Measurements from ENCODE around the gene FARP2.

Gene FARP2

DNA sequence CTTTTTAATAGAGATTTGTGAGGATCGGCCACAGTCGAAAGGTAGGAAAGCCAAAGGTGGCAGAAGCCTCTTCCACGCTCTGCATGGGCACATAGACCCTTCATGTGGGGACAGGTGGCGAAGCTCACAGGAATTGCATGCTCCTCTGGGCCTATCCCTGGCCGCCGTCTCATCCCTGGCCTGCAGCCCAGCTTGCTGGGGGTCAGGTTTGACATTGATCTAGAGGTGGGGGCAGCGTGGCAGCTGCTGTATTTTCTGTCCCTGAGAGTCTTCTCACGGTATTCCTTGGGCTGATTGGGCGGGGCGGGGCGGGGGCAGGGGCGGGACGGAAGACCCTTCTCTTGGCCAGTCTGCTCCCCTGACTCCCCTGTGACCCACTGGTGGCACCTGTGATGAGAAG is 103.4 kb downstream of the FARP2 start:
- no peak for DNase-seq (ENCODE audit: low read depth)

DNA sequence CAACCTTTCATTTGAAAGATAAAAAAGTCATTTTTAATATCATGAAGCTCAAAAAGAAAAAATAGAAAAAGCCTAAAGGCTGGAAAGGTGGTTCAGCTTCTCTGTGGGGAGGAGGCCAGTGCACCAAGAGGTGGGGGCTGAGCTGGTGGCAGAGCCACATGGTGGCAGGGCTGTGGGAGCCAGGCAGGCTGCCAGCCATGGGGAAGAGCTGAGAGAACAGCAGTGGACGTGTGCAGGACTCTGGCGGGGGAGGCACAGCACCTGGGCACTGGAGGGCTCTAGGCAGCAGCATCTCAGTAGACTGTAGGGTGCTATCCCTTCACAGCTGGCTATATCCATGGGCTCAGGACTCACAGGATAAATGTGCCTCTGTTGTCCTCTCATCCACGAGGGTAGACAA is 104.5 kb downstream of the FARP2 start:
- DNase-seq (ENCODE audit: low read depth) = no peak

DNA sequence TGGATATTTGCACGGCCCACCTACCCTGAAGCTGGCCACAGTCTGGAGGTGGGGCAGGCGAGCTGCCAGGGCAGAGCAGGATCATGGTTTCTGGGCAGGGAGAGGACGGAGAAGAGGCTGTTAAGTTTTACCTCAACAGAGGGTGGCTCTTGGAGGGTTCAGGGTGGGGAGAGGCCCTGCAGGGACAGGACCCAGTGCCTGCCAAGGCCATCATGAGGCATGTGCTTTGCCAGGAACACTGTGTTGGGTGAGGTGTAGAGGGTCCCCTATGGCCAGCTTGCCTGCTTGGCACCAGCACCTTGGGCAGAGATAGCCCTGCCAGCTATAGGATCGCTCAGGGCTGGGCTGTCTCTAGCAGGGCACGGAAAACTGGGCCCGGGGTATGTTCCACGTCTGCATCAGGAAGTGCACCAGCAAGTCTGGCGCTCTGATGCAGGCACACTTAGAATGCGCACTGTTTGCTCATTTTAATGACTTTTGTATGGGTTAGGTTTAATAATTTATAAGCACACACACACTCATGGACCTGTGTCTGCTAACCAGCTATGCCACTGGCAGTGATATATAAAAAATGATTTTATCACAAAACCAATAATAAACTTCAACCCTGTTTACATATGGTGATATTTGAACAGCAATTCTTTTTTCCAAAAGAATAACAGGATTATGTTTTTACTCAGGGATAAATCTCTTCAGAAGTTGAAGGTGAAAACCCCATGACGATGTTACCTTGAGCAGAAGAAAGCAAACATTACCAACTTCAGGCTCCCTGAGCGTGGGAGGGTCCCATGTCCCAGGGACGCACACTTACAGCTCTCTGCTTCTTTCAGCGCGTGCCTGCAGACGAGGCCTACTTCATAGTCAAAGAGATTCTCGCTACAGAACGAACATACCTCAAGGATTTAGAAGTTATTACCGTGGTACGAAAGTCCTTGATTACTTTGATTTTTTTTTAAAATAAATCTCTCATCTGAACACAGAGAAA is 105.9 kb downstream of the FARP2 start:
- DNase-seq (ENCODE audit: low read depth) = no peak

DNA sequence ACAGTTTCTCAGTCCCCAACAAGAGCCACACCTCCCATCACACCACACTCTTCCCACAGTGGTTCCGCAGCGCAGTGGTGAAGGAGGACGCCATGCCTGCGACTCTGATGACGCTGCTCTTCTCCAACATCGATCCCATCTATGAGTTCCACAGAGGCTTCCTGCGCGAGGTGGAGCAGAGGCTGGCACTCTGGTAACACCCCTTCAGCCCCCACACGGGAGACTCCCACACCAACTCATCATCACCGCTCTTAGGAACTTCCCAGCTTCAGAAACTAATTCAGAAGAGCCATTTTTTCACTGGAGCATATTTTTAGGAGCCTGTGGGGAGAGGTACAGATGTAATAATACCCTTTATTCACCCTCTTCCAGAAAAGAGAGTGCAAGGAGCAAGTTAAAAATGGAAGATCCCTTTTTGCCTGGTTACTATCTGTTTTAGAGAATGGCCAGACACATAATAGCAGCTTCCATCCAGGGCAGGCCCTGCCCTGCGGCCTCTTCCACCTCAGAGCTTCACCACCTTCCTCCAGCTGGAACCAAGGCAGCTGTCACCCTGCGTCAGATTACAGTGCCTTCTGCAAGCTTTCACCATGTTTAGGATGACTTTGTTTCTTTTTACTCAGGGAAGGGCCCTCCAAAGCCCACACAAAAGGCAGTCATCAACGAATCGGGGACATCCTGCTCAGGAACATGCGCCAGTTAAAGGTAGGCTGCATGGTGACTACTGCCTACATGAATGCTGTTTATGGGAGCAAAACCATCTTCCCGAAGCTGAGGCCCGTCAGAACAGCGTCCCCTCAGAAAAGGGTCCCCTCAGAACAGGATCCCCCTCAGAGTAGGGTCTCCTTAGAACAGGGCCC is 107.4 kb downstream of the FARP2 start:
- DNase-seq (ENCODE audit: low read depth) = no peak

DNA sequence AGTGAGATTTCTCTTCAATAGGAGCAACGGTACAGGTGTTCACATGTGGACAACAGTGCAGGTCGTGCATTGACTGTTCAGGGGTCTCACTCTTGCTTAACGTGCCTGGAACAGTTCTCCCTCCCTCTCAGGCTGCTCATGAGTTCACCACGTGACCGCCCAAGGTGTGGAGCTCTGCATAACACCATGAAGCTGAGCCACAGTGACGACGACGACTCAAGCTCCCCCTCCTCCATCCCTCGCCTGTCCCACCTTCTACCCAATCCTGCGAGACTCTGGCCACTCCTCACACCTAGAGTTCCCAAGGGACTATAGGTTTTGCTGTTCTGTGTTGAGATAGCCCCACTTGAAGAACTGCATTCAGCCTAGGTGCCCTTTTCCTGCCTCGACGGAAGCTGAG is 109.5 kb downstream of the FARP2 start:
- no peak for DNase-seq (ENCODE audit: low read depth)

DNA sequence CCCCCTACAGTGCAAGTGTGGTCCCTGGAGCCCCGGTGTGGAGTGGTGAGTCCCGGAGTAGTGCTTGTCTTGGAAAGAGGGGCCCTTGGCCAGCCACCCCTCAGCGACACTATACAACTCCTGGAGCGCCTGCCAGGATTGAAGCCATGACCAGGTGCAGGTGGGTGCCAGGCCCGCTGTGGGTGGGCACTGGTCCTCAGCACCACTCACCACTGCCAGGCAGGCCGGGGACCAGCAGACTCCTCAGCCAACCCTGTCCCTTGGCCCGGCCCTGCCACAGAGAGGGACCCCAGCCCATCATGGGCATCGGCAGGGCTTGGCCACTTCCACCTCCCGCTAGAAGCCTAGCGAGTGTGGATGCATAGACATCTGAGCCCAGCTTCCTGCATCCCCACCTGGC is 110.1 kb downstream of the FARP2 start:
- DNase-seq (ENCODE audit: low read depth) = no peak

DNA sequence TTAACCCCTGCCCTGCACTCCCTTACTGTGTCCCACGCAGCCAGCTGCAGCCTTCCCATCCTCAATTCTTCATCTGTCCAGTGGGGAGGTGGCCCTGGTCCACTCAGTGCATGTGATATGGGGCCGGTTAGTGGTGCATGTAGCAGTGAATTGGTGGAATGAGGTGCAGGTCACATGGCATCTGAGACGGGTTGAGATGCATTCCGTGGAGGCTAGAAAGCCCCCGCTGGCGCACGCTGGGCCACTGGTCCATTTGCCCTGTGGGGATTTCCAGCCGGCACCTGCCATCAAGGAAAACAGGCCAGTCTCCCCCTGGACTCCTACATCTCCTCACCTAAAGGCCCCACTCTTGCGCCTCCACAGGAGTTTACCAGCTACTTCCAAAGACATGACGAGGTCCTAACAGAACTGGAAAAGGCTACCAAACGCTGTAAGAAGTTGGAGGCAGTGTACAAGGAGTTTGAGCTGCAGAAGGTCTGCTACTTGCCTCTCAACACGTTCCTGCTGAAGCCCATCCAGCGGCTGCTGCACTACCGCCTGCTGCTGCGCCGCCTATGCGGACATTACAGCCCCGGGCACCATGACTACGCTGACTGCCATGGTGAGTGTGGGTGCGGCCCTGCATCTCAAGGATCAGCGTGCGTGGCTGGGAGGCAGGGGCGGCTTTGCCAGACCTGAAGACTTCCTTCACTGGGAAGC is 111.8 kb downstream of the FARP2 start:
- DNase-seq (ENCODE audit: low read depth) = no peak

DNA sequence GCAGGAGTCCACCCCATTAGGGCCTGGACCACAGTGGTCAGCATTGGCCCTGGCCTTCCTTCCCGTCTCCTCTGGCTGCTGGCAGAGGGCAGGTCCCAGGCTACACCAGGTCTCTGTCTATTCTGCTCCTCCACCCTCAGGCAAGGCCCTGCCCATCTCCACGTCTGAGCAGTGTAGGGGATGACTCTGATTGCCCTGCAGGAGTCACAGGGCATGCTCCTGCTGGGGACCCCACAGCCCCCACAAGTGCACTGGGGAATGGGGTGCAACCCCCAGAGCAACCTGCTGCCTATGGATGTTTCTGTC is 112.3 kb downstream of the FARP2 start:
- DNase-seq (ENCODE audit: low read depth) = no peak

DNA sequence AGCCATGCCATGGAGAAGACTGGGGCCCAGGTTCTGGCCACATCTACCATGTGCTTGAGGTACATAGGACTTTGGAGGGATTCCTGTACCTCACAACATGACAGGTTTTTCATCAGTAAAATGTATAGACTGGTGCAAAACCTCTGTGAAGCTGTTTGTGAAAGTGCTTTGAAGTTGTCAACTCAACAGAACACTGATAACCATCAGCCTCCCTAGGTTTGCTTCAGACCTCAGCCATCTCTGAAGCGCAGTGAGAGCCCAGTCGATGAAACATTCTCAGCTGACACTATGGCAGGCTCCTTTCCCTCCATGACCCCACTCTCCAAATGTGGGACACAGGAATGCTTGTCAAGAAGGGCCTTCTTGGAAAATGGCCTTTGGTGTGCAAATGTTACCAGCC is 113.7 kb downstream of the FARP2 start:
- no peak for DNase-seq (ENCODE audit: low read depth)

DNA sequence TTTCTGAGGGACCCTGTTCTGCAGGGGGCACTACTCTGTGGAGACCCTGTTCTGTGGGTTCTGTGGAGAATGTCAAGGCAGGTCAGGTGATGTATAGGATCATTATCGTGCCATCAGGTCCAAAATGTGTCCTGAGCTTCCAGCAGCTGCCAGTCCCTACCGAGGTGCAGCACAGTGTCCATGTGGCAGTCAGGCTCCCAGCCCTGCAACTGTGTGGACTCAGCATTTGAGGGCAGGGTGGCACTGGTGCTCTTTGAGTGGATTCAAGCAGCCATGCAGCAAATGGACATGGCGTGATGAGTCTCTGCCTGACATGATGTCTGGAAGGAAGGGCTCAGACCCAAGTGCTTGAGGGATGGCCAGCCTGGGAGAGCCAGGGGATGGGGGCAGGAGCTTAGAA is 117.3 kb downstream of the FARP2 start:
- no peak for DNase-seq (ENCODE audit: low read depth)

DNA sequence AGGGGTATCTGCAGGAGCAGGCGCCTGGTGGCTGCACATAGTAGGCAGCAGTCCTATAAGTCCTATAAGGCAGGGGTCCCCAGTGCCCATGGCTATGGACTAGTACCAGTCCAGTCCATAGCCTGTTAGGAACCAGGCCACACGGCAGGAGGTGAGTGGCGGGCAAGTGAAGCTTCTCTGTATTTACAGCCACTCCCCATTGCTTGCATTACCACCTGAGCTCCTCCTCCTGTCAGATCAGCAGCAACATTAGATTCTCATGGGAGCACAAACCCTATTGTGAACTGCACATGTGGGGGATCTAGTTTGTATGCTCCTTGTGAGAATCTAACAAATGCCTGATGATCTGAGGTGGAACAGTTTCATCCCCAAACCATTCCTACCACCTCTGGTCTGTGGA is 119.2 kb downstream of the FARP2 start:
- no peak for DNase-seq (ENCODE audit: low read depth)

DNA sequence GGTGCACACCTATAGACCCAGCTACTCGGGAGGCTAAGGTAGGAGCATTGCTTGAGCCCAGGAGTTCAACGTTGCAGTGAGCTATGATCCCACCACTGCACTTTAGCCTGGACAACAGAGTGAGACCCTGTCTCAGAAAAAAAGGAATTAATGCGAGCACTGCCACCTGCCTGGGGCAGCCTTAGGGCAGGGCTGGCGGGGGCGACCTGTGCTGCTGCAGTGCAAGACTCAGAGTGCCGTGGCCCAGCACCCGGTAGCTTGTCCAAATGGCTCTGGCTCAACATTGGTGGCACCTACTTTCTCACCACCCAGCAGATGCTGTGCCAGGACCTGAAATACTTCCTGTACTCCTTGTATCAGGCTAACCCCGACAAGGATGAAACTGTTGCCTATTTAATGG is 122.1 kb downstream of the FARP2 start:
- DNase-seq (ENCODE audit: low read depth) = no peak

DNA sequence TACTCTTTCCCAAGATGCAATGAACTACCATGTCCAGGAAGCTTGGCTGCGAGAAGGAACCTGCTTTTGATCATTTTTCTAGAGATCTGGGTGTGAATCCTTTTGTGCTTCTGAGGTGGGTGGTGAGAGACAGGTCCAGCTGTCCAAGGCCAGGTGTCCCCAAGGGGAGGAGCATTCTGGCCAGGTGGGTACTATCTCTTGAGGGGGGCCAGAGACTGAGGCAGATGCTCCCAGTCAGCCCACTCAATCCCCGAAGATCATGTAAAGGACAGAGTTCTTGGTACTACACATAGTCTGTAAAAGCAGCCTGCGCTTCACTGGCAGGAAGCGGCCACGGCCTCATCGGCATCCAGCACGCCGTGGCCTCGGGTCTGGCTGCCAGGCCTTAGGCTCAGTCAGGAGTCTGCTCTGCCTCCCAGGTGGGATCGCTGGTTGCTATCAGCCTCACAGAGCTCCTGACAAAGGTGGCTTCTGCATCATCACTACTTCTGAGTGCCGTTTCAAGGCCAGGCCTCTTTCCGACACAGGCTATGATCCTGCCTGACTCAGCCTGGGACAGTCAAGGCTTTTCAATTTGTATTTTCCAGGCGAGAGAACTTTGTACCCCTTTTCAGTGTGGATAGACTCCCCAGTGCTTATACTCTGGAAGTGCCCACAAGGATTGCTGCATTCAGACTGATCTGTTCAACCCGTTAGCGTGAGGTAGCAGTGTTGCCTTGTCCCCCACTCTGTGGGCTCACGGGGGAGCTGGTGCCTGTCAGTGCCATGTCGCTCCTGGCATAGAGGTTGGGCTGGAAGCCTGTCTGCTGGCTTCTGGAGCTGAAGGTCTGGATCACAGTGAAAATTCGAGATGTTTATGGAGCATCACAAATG is 123.2 kb downstream of the FARP2 start:
- DNase-seq (ENCODE audit: low read depth) = no peak

DNA sequence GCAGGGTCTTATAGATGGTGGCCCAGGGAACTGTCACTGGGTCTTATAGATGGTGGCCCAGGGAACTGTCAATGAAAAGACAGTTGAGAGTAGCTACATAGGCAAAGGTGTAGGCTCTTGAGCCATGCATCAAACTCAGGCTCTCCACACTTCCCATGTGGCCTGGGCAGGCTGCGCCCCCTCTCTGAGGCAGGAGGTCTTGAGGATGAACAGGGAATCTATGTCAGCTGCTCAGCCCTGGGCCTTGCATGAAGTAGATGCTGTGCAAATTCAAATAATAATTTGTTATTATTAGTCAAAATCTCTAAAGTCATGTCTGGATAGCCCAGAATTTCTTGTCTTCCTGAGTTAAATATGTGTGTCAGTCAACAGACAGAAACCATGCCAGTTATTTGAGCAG is 125.6 kb downstream of the FARP2 start:
- DNase-seq (ENCODE audit: low read depth) = no peak

DNA sequence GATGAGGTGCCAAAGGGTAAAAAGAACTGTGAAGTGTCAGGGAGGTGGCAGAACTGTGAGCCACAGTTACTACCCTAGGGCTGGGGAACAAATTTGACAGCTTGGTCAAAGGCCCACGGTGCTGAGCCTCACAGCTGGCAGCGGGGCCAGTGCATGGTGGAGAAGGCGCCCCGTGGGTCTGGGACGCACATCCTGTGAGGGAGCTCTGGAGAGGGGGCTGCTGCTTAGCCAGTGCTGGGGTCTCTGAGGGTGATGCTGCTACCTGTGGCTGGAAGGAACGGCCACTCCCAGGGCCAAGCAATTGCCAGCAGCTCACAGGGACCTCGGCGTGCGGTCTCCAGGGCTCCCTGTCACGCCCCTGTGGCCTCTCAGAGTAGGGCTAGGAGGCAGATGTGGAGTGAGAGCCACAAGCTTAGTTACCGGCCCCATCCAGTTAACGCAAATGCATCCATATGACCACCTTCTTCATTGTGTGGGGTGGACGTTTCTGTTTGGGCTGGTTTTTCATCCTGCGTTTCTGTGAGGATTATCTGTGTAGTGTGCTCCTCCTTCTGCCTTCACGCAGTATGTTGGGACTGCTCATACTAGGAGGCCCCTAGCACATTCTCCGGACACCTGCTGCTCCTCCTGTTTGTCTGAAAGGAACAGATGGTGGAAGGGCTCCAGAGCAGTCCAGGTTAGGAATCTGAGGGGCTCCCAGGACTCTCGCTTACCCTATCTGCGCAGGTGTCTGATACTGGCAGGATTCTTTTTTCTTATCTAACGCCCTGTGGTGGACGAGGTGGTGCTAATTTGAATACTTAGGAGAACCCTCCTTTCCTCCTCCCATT is 126.3 kb downstream of the FARP2 start:
- no peak for DNase-seq (ENCODE audit: low read depth)

DNA sequence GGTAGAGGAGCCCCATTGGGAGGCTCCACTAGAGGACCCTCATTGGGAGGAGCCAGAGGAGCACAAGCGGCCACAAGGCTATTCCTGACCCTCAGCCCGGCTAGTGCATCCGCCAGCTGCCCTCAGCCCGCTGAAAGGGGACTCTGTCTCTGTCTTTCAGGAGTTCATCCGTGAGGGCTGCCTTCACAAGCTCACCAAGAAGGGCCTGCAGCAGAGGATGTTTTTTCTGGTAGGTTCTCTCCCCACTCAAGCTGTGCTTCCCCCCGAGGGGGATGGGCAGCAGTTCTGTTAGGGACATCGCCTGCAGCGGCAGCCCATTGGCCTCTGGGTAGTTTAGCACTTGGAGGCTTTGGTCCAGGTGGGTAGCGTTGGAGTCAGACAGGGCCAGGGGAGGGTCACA is 127.2 kb downstream of the FARP2 start:
- no peak for DNase-seq (ENCODE audit: low read depth)

DNA sequence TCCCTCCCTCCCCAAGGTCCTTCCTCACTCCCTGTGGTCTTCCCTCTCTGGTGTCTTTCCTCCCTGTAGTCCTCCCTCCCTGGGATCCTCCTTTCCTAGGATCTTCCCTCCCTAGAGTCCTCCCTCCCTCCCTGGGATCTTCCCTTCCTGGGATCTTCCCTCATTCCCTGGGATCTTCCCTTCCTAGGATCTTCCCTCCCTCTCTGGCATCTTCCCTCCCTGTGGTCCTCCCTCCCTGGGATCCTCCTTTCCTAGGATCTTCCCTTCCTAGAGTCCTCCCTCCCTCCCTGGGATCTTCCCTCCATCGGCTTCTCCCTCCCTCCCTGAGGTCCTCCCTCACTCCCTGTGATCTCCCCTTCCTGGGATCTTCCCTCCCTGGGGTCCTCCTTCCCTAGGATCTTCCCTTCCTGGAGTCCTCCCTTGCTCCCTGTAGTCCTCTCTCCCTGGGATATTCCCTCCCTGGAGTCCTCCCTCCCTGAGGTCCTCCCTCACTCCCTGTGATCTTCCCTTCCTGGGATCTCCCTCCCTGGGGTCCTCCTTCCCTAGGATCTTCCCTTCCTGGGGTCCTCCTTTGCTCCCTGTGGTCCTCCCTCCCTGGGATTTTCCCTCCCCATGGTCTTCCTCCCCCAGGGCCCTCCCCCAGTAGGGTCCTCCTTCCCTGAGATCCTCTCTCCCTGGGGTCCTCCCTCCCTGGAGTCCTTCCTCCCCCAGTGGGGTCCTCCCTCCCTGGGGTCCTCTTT is 129.3 kb downstream of the FARP2 start:
- DNase-seq (ENCODE audit: low read depth) = no peak

DNA sequence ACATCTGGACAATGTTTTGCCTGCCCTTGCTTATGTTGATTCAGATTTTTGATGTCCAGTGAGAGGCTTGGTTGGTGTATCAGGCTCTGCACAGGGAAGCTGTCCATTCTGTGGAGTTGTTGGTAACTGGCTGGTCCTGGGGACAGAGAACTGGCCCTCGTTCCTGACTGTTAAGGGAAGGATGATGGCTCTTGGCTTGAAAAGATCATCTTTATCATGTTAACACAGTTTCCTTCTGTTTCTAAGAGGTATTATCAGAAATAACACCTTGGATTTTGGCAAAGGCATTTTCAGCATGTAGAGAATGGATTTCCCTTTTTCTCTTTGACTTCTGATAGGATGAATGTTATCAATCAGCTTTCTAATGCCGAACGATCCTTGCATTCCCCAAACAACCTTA is 133.0 kb downstream of the FARP2 start:
- DNase-seq (ENCODE audit: low read depth) = no peak

DNA sequence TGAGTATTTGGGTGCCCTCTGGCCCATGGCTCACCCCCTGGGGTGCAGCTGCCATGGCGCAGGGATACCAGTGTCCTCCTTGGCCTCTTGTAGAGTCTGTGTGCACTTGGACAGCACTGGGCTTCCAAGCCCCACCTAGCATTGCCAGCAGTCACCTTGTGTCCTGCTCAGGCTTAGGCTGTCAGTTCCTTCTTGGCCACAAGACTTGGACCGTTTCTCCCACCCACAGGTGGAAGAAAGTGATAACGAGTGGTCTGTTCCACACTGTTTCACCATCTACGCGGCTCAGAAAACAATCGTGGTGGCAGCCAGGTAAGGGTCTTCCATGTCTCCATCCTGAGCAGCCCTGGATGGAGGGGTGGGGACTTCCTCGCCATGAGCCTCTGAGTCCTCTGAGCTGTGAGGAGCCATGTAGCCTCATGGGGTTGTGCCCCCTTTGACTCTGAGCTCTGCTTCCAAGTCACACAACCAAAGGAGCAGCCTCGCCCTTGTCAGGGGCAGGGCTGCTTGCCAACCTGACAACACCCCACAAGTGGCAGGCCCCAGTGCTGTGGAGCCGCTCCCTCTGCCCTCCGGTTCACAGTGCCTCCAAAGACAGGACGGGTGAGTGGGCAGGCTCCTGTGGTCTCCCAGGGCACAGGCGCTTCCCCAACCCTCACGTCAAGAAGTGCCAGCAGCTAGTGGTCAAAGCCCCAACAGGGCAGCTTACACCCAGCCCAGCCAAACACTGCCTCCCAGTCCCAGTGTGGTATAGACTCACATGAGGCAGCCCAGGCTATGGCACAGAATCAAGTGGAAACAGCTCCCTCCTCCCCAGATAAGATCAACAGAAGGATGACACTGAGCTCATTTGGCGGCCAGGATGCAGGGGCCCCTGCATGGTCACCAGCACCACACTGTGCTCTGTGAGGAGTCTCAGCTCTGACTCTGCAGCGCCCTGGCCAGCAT is 133.9 kb downstream of the FARP2 start:
- DNase-seq (ENCODE audit: low read depth) = no peak

Measured in HS-27A (cell line).